ENCODE measurements around the gene CLDN9.
"Not testable (repeated sequence)": the region's sequence is repeated elsewhere in the genome, so short reads cannot be mapped to it uniquely, and the experiment has no call there.

- TF ChIP-seq CTCF, POLR2A (IDR thresholded peaks at IDR 0.05): not testable (repeated sequence)
Observed at GRCh38 chr16:3055734-3056115, 43.0 kb downstream of the CLDN9 start.

All from right lobe of liver (tissue), 4 donors.